SK-N-SH (cell line): ENCODE data around the gene TSPAN10.

Experiments used
- EP300 ChIP-seq, 2 experiments: IDR thresholded peaks; 2 replicates each; pipeline versions ENCODE4 v1.4.0 to v1.6.1; 2012; ENCODE audit warnings: borderline replicate concordance in 1 of 2, low read depth in 1 of 2, low read length in 1 of 2
- GATA2 ChIP-seq: sonication (generic); formaldehyde crosslinking; IDR thresholded peaks from 2 replicates; pipeline ENCODE4 v1.5.0; 2020; ENCODE audit warnings: mild to moderate bottlenecking, missing genetic modification reagents
- NRF1 ChIP-seq: IDR thresholded peaks from 2 replicates; pipeline ENCODE4 v1.6.1; 2012; ENCODE audit warnings: low read depth, mild to moderate bottlenecking, low read length
- POLR2AphosphoS5 ChIP-seq: IDR thresholded peaks from 2 replicates; pipeline ENCODE4 v1.6.1; 2012; ENCODE audit warnings: low read depth, low read length
- RAD21 ChIP-seq: IDR thresholded peaks from 2 replicates; pipeline ENCODE4 v1.6.1; 2012; ENCODE audit warnings: mild to moderate bottlenecking, low read length
- SMC3 ChIP-seq: IDR thresholded peaks from 2 replicates; pipeline ENCODE4 v1.6.1; 2012; ENCODE audit warnings: low read depth, low read length, improper control_type of control experiment
- TAF1 ChIP-seq: IDR thresholded peaks from 2 replicates; pipeline ENCODE4 v1.6.1; 2012; ENCODE audit warnings: low read depth, mild to moderate bottlenecking, low read length, moderate library complexity, borderline replicate concordance
- TF ChIP-seq, protein P1 (sequence below): fragments of 200-600 bp; sonication (generic); IDR thresholded peaks from 2 replicates; pipeline ENCODE4 v1.6.1; 2017; ENCODE audit warnings: antibody characterized with exemption, mild to moderate bottlenecking, moderate library complexity
- TF ChIP-seq, protein P2 (sequence below): IDR thresholded peaks from 2 replicates; pipeline ENCODE4; 2012
- TF ChIP-seq, protein P3 (sequence below): IDR thresholded peaks from 2 replicates; pipeline ENCODE4 v1.4.0; 2012; ENCODE audit warnings: low read depth

DNA sequence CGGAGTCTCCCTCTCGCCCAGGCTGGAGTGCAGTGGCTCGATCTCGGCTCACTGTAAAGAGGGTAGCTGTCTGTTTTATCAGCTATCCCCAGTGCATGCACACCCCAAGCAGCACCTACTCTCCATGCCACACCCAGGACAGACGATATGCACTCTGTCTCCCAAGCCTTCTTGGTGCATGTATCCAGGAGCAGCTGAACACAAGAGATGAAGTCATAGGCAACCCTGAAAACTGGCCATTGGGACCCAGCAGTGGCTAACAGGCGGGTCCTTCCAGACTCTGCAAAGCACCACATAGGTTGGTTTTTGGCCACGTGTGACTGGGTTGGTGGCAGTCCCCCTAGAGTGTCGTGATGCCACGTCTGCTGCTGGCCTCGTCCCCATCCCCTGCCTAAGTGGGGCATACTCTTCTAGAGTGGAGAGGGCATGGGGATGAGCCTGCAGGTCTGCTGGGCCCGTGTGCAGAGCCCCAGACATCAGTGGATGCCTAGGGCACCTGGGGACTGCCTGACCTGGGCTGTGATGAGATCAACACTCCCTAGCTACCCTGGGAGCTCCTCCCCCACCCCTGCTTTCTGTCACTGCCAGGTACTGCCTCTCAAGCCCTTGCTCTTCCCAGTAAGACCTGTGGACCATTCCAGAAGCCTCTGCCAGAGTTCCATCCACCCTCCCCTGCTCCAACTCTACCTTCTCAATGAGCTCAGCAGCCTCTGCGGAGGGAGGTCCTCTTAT is 10.0 kb downstream of the TSPAN10 start:
- no peak for TF ChIP-seq RAD21
- TF ChIP-seq, protein P1, sequence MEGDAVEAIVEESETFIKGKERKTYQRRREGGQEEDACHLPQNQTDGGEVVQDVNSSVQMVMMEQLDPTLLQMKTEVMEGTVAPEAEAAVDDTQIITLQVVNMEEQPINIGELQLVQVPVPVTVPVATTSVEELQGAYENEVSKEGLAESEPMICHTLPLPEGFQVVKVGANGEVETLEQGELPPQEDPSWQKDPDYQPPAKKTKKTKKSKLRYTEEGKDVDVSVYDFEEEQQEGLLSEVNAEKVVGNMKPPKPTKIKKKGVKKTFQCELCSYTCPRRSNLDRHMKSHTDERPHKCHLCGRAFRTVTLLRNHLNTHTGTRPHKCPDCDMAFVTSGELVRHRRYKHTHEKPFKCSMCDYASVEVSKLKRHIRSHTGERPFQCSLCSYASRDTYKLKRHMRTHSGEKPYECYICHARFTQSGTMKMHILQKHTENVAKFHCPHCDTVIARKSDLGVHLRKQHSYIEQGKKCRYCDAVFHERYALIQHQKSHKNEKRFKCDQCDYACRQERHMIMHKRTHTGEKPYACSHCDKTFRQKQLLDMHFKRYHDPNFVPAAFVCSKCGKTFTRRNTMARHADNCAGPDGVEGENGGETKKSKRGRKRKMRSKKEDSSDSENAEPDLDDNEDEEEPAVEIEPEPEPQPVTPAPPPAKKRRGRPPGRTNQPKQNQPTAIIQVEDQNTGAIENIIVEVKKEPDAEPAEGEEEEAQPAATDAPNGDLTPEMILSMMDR, result no peak
- TF ChIP-seq TAF1, result no peak
- TF ChIP-seq, protein P2, sequence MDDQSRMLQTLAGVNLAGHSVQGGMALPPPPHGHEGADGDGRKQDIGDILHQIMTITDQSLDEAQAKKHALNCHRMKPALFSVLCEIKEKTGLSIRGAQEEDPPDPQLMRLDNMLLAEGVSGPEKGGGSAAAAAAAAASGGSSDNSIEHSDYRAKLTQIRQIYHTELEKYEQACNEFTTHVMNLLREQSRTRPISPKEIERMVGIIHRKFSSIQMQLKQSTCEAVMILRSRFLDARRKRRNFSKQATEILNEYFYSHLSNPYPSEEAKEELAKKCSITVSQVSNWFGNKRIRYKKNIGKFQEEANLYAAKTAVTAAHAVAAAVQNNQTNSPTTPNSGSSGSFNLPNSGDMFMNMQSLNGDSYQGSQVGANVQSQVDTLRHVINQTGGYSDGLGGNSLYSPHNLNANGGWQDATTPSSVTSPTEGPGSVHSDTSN, result no peak
- no peak for TF ChIP-seq POLR2AphosphoS5
- TF ChIP-seq EP300 (IDR thresholded peaks at IDR 0.05; ENCODE audit: borderline replicate concordance in 1 of 2, low read depth in 1 of 2, low read length in 1 of 2), result no peak
- TF ChIP-seq GATA2 (CRISPR knock-in tag), result no peak
- TF ChIP-seq SMC3, result no peak
- TF ChIP-seq, protein P3, sequence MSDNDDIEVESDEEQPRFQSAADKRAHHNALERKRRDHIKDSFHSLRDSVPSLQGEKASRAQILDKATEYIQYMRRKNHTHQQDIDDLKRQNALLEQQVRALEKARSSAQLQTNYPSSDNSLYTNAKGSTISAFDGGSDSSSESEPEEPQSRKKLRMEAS, result no peak
- TF ChIP-seq NRF1, result no peak
